Large intestine (tissue), 3 donors: Measurements from ENCODE around the gene WDR88. TPM values are rescaled to one million over a fixed set of nuclear protein-coding genes. Genes with fewer than 3 reads are reported as not detected.
A peak's percentile ranks its signal among the peaks of the same experiment; 100 is the strongest.

Source experiments
- DNase-seq, 2 donors: peaks; one replicate each; pipeline versions ENCODE4 v3.0.0 to v3.0.0-alpha.2; 2013
- H3K27ac ChIP-seq: one replicate; pipeline ENCODE4 v1.5.1; 2013; ENCODE audit warnings: low read length
- H3K27me3 ChIP-seq: 2 replicates; pipeline ENCODE4 v1.6.1; 2013; ENCODE audit warnings: low read length; ENCODE audit not compliant: control insufficient read depth, insufficient read depth
- H3K36me3 ChIP-seq: 2 replicates; pipeline ENCODE4 v1.6.1; 2013; ENCODE audit warnings: low read length; ENCODE audit not compliant: control insufficient read depth, insufficient read depth
- H3K4me1 ChIP-seq: one replicate; pipeline ENCODE4 v1.6.1; 2013; ENCODE audit warnings: low read length; ENCODE audit not compliant: control insufficient read depth, insufficient read depth
- H3K4me3 ChIP-seq: one replicate; pipeline ENCODE4 v1.5.1; 2013; ENCODE audit warnings: low read length
- H3K9me3 ChIP-seq: one replicate; pipeline ENCODE4 v1.6.1; 2013; ENCODE audit warnings: mild to moderate bottlenecking, low read depth, low read length, moderate library complexity; ENCODE audit not compliant: control insufficient read depth
- WGBS: methylation state at CpG from one replicate; pipeline ENCODE4 v1.1.5; 2013; ENCODE audit warnings: low lambda C conversion rate; ENCODE audit not compliant: insufficient coverage; 5-methylcytosine and 5-hydroxymethylcytosine counted together
- polyA plus RNA-seq: library from polyadenylated mRNA; unstranded; fragments of 120-200 nt; gene quantifications from one replicate; pipeline ENCODE4 v1.2.1, GENCODE V29; 2013

Gene WDR88
- polyA plus RNA-seq, 1 donor = 0.54 TPM

GRCh38 chr19:33100894-33101644 is 30.8 kb upstream of the WDR88 start:
- 8% methylated on average over 2 of the region's 10 CpGs for WGBS
- peak; percentile 88 to 95 for DNase-seq
- H3K36me3 ChIP-seq = peaks cover 48% of the 10 kb centered on the region
- no peaks in the 10 kb centered on the region for H3K27me3 ChIP-seq
- H3K4me3 ChIP-seq = no peak overlapping the region
- H3K27ac ChIP-seq = peak overlapping the region; percentile 89
- H3K4me1 ChIP-seq = peaks cover 6% of the 10 kb centered on the region
- H3K9me3 ChIP-seq = peaks cover 2% of the 10 kb centered on the region

GRCh38 chr19:33102893-33103292 is 29.0 kb upstream of the WDR88 start:
- peaks cover 6% of the 10 kb centered on the region for H3K4me1 ChIP-seq
- H3K27me3 ChIP-seq = no peaks in the 10 kb centered on the region
- H3K27ac ChIP-seq = no peak overlapping the region
- H3K36me3 ChIP-seq = peaks cover 49% of the 10 kb centered on the region
- no CpG with 5 or more reads among the region's 6 CpGs for WGBS
- no peak overlapping the region for H3K4me3 ChIP-seq
- DNase-seq = no peak
- H3K9me3 ChIP-seq = peaks cover 2% of the 10 kb centered on the region

GRCh38 chr19:33108161-33108560 is 23.8 kb upstream of the WDR88 start:
- Histone ChIP-seq H3K4me1 (no peaks in the 10 kb centered on the region), H3K27me3 (no peaks in the 10 kb centered on the region), H3K4me3 (no peak overlapping the region), H3K36me3 (peaks cover 64% of the 10 kb centered on the region), H3K9me3 (no peaks in the 10 kb centered on the region), H3K27ac (no peak overlapping the region)
- DNase-seq = no peak
- WGBS = 100% methylated on average over 6 of the region's 10 CpGs

GRCh38 chr19:33110137-33110910 is 21.6 kb upstream of the WDR88 start:
- no peaks in the 10 kb centered on the region for H3K27me3 ChIP-seq
- H3K36me3 ChIP-seq = peaks cover 68% of the 10 kb centered on the region
- no peak for DNase-seq
- no peak overlapping the region for H3K4me3 ChIP-seq
- no peak overlapping the region for H3K27ac ChIP-seq
- no CpG with 5 or more reads among the region's 9 CpGs for WGBS
- no peaks in the 10 kb centered on the region for H3K4me1 ChIP-seq
- H3K9me3 ChIP-seq = no peaks in the 10 kb centered on the region

GRCh38 chr19:33111587-33111986 is 20.3 kb upstream of the WDR88 start:
- H3K36me3 ChIP-seq = peaks cover 71% of the 10 kb centered on the region
- DNase-seq = no peak
- H3K4me3 ChIP-seq = no peak overlapping the region
- no peaks in the 10 kb centered on the region for H3K27me3 ChIP-seq
- no CpG with 5 or more reads among the region's 11 CpGs for WGBS
- no peak overlapping the region for H3K27ac ChIP-seq
- H3K4me1 ChIP-seq = no peaks in the 10 kb centered on the region
- no peaks in the 10 kb centered on the region for H3K9me3 ChIP-seq

- Histone ChIP-seq H3K9me3 (no peaks in the 10 kb centered on the region), H3K36me3 (peaks cover 69% of the 10 kb centered on the region), H3K27me3 (no peaks in the 10 kb centered on the region), H3K4me1 (no peaks in the 10 kb centered on the region), H3K27ac (no peak overlapping the region), H3K4me3 (no peak overlapping the region)
- no CpG with 5 or more reads among the region's 4 CpGs for WGBS
- no peak for DNase-seq
These were observed 17.6 kb upstream of the WDR88 start for GRCh38 chr19:33114312-33114711.

GRCh38 chr19:33117501-33117900 is 14.4 kb upstream of the WDR88 start:
- Histone ChIP-seq H3K36me3 (peaks cover 47% of the 10 kb centered on the region), H3K27ac (no peak overlapping the region), H3K27me3 (no peaks in the 10 kb centered on the region), H3K4me3 (no peak overlapping the region), H3K9me3 (no peaks in the 10 kb centered on the region), H3K4me1 (no peaks in the 10 kb centered on the region)
- WGBS = 100% methylated on average over 1 of the region's 8 CpGs
- no peak for DNase-seq

- Histone ChIP-seq H3K27me3 (no peaks in the 10 kb centered on the region), H3K4me3 (no peak overlapping the region), H3K36me3 (peaks cover 41% of the 10 kb centered on the region), H3K4me1 (no peaks in the 10 kb centered on the region), H3K9me3 (no peaks in the 10 kb centered on the region), H3K27ac (no peak overlapping the region)
- no peak for DNase-seq
- WGBS = no CpG with 5 or more reads among the region's 10 CpGs
These were observed 13.3 kb upstream of the WDR88 start for GRCh38 chr19:33118643-33119042.

- no peak for DNase-seq
- Histone ChIP-seq H3K4me3 (no peak overlapping the region), H3K9me3 (no peaks in the 10 kb centered on the region), H3K4me1 (no peaks in the 10 kb centered on the region), H3K36me3 (peaks cover 42% of the 10 kb centered on the region), H3K27me3 (no peaks in the 10 kb centered on the region), H3K27ac (no peak overlapping the region)
- WGBS = 89% methylated on average over 3 of the region's 10 CpGs
These were observed 7.5 kb upstream of the WDR88 start for GRCh38 chr19:33124207-33125098.

- WGBS = no CpG with 5 or more reads among the region's 12 CpGs
- Histone ChIP-seq H3K27me3 (no peaks in the 10 kb centered on the region), H3K4me3 (no peak overlapping the region), H3K36me3 (peaks cover 53% of the 10 kb centered on the region), H3K27ac (no peak overlapping the region), H3K4me1 (no peaks in the 10 kb centered on the region), H3K9me3 (no peaks in the 10 kb centered on the region)
- DNase-seq = peak; percentile 19 to 49
These were observed 6.0 kb upstream of the WDR88 start for GRCh38 chr19:33125929-33126388.
